Measurements from ENCODE around the gene DECR2. TPM values are rescaled to one million over a fixed set of nuclear protein-coding genes. Genes with fewer than 3 reads are reported as not detected.

DECR2 gene
- total and polyA plus RNA-seq, 2 of the 13 experiments (the other 11 are each of a cell fraction or from before 2014, with no cell fraction given) = 36.3 to 44.6 TPM

DNA sequence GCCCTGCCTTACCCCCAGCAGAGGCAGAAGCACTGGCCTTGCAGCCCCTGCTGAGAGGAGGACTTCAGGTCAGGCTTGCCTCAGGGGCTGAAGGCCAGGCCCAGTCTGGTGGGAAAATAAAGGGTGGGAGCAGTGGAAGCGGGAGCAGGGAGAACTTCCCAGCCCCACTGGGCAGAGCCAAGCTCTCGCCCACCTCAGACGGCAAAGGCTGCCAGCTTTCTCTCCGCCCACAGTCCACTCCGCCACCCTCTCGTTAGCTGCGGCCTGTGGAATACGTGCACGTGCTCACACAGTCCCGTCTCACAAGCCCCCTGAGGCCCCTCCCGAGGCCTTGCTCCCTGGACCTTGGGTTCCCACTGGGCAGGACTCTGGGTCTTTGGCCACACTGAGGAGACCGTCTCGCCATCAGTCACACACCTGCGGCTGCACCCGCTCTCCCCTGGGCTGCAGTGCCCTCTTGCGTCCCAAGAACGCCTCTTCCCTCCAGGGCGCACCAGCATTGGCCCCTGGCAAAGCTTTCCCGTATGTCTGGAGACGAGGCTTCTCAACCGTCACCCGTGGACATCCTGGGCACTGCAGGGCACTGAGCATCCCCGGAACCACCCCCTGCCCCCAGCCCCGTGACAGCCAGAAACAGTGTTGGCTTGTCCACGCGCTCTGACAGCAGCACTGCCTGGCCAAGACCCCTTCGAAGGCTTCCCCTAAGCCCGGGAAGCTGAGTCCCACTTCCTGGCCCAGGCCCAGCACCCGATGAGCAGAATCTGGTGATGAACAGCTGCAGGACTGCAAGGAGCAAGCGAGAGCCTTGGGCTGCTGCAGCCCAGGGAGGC, 39.6 kb upstream of the DECR2 start (continued):
- TF ChIP-seq PRMT3 (CRISPR knock-in tag; IDR thresholded peaks at IDR 0.05; ENCODE audit: borderline replicate concordance, low read depth) (no peak), ZNF251 (CRISPR knock-in tag; IDR thresholded peaks at IDR 0.05) (no peak; the same call in 1 of the 2 replicates), ZFAT (CRISPR knock-in tag; conservative IDR thresholded peaks at IDR 0.05) (no peak), PPARG (CRISPR knock-in tag; conservative IDR thresholded peaks at IDR 0.05) (peak; percentile 45; the same call in 1 of the 2 replicates), HNRNPLL (IDR thresholded peaks at IDR 0.05; ENCODE audit: low read depth, low read length, poor library complexity, severe bottlenecking) (no peak), PAF1 (CRISPR knock-in tag; IDR thresholded peaks at IDR 0.05) (no peak), CHD2 (IDR thresholded peaks at IDR 0.05; ENCODE audit: low read depth, low read length) (0 out of 2 replicates have a peak, but pooled peaks have one; percentile 9), PCBP2 (optimal IDR thresholded peaks at IDR 0.05; ENCODE audit: low read depth, low read length, poor library complexity, severe bottlenecking) (no peak), NAIF1 (CRISPR knock-in tag; IDR thresholded peaks at IDR 0.05; ENCODE audit: borderline replicate concordance) (no peak), ATF1 (CRISPR knock-in tag; IDR thresholded peaks at IDR 0.05) (no peak), ZIK1 (CRISPR knock-in tag; IDR thresholded peaks at IDR 0.05; ENCODE audit: borderline replicate concordance, low read depth) (peak; percentile 70; the same call in 1 of the 2 replicates), CEBPG (CRISPR knock-in tag; IDR thresholded peaks at IDR 0.05) (0 out of 2 replicates have a peak, but pooled peaks have one; percentile 24), ZNF780A (CRISPR knock-in tag; IDR thresholded peaks at IDR 0.05) (no peak), ZNF343 (CRISPR knock-in tag; IDR thresholded peaks at IDR 0.05) (no peak)
- TF ChIP-seq, protein P1, sequence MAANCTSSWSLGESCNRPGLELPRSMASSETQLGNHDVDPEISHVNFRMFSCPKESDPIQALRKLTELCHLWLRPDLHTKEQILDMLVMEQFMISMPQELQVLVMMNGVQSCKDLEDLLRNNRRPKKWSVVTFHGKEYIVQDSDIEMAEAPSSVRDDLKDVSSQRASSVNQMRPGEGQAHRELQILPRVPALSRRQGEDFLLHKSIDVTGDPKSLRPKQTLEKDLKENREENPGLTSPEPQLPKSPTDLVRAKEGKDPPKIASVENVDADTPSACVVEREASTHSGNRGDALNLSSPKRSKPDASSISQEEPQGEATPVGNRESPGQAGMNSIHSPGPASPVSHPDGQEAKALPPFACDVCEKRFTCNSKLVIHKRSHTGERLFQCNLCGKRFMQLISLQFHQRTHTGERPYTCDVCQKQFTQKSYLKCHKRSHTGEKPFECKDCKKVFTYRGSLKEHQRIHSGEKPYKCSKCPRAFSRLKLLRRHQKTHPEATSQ (CRISPR knock-in tag; IDR thresholded peaks at IDR 0.05; ENCODE audit: borderline replicate concordance) = peak; percentile 81; the same call in 1 of the 2 replicates
- TF ChIP-seq, protein P2, sequence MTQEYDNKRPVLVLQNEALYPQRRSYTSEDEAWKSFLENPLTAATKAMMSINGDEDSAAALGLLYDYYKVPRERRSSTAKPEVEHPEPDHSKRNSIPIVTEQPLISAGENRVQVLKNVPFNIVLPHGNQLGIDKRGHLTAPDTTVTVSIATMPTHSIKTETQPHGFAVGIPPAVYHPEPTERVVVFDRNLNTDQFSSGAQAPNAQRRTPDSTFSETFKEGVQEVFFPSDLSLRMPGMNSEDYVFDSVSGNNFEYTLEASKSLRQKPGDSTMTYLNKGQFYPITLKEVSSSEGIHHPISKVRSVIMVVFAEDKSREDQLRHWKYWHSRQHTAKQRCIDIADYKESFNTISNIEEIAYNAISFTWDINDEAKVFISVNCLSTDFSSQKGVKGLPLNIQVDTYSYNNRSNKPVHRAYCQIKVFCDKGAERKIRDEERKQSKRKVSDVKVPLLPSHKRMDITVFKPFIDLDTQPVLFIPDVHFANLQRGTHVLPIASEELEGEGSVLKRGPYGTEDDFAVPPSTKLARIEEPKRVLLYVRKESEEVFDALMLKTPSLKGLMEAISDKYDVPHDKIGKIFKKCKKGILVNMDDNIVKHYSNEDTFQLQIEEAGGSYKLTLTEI (CRISPR knock-in tag; conservative IDR thresholded peaks at IDR 0.05) = no peak
- TF ChIP-seq, protein P3, sequence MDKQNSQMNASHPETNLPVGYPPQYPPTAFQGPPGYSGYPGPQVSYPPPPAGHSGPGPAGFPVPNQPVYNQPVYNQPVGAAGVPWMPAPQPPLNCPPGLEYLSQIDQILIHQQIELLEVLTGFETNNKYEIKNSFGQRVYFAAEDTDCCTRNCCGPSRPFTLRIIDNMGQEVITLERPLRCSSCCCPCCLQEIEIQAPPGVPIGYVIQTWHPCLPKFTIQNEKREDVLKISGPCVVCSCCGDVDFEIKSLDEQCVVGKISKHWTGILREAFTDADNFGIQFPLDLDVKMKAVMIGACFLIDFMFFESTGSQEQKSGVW (CRISPR knock-in tag; IDR thresholded peaks at IDR 0.05; ENCODE audit: borderline replicate concordance) = no peak
- TF ChIP-seq, protein P4, sequence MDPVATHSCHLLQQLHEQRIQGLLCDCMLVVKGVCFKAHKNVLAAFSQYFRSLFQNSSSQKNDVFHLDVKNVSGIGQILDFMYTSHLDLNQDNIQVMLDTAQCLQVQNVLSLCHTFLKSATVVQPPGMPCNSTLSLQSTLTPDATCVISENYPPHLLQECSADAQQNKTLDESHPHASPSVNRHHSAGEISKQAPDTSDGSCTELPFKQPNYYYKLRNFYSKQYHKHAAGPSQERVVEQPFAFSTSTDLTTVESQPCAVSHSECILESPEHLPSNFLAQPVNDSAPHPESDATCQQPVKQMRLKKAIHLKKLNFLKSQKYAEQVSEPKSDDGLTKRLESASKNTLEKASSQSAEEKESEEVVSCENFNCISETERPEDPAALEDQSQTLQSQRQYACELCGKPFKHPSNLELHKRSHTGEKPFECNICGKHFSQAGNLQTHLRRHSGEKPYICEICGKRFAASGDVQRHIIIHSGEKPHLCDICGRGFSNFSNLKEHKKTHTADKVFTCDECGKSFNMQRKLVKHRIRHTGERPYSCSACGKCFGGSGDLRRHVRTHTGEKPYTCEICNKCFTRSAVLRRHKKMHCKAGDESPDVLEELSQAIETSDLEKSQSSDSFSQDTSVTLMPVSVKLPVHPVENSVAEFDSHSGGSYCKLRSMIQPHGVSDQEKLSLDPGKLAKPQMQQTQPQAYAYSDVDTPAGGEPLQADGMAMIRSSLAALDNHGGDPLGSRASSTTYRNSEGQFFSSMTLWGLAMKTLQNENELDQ (CRISPR knock-in tag; IDR thresholded peaks at IDR 0.05; ENCODE audit: borderline replicate concordance) = no peak
- TF ChIP-seq, protein P5, sequence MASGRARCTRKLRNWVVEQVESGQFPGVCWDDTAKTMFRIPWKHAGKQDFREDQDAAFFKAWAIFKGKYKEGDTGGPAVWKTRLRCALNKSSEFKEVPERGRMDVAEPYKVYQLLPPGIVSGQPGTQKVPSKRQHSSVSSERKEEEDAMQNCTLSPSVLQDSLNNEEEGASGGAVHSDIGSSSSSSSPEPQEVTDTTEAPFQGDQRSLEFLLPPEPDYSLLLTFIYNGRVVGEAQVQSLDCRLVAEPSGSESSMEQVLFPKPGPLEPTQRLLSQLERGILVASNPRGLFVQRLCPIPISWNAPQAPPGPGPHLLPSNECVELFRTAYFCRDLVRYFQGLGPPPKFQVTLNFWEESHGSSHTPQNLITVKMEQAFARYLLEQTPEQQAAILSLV (CRISPR knock-in tag; IDR thresholded peaks at IDR 0.05; ENCODE audit: borderline replicate concordance) = no peak

Data from HepG2 (cell line).